ENCODE data around the gene SEMA4G.

DNA sequence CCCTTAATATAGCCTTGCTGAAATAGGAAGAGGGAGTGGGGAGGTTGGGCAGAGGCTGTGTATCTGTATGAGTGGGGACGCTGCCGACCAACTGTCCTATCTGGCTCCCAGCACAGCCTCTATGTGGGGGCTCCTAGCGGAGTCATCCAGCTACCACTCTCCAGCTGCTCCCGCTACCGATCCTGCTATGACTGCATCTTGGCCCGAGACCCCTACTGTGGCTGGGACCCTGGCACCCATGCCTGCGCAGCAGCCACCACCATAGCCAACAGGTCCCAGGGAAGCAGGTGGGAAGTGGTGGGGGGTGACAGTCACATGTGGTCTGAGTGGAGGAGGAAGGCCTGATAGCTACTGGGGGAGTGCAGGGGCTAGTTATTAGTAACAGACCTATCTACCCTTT, 11.4 kb downstream of the SEMA4G start:
- TF ChIP-seq, protein P1, sequence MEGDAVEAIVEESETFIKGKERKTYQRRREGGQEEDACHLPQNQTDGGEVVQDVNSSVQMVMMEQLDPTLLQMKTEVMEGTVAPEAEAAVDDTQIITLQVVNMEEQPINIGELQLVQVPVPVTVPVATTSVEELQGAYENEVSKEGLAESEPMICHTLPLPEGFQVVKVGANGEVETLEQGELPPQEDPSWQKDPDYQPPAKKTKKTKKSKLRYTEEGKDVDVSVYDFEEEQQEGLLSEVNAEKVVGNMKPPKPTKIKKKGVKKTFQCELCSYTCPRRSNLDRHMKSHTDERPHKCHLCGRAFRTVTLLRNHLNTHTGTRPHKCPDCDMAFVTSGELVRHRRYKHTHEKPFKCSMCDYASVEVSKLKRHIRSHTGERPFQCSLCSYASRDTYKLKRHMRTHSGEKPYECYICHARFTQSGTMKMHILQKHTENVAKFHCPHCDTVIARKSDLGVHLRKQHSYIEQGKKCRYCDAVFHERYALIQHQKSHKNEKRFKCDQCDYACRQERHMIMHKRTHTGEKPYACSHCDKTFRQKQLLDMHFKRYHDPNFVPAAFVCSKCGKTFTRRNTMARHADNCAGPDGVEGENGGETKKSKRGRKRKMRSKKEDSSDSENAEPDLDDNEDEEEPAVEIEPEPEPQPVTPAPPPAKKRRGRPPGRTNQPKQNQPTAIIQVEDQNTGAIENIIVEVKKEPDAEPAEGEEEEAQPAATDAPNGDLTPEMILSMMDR (conservative IDR thresholded peaks at IDR 0.05): no peak
- no peak for TF ChIP-seq ZFX (IDR thresholded peaks at IDR 0.05)

Data from C4-2B (cell line).